ENCODE measurements around the gene ZNF438. TPM values are rescaled to one million over a fixed set of nuclear protein-coding genes. Genes with fewer than 3 reads are reported as not detected.

Gene ZNF438
- total RNA-seq, 2 experiments from 2014 or later: 2.7 to 3.1 TPM

GRCh38 chr10:31018356-31018750 is 13.3 kb downstream of the ZNF438 start:
- ChIA-PET CTCF (no interaction called here), POLR2A (no interaction called here)

- POLR2A ChIA-PET: no interaction called here
- CTCF ChIA-PET: no interaction called here
Measured at GRCh38 chr10:31017534-31018355, 13.9 kb downstream of the ZNF438 start.

- POLR2A ChIA-PET: no interaction called here
- CTCF ChIA-PET: no interaction called here
Measured at GRCh38 chr10:31014161-31014875, 17.3 kb downstream of the ZNF438 start.

GRCh38 chr10:31013331-31013730 is 18.3 kb downstream of the ZNF438 start:
- ChIA-PET CTCF (no interaction called here), POLR2A (no interaction called here)

GRCh38 chr10:31011665-31012022 is 20.0 kb downstream of the ZNF438 start:
- POLR2A ChIA-PET: no interaction called here

GRCh38 chr10:31011017-31011664 is 20.5 kb downstream of the ZNF438 start:
- CTCF ChIA-PET: interaction anchor here (1.0 kb wide), 1 partner anchor 12 kb away, joined by 3 read pairs; no protein-coding TSS in a partner anchor
- POLR2A ChIA-PET: no interaction called here

More at GRCh38 chr10:31011665-31012022, 20.0 kb downstream of the ZNF438 start:
- CTCF ChIA-PET: no interaction called here

- ChIA-PET CTCF (interaction anchor here (0.7 to 1.0 kb wide), 2 partner anchors 11 to 48 kb away, joined by 3 to 4 read pairs; no protein-coding TSS in a partner anchor), POLR2A (no interaction called here)
Measured at GRCh38 chr10:31010062-31010461, 21.6 kb downstream of the ZNF438 start.

GRCh38 chr10:31005895-31006294 is 25.8 kb downstream of the ZNF438 start:
- POLR2A ChIA-PET: interaction anchor here (1.1 kb wide), 1 partner anchor 26 kb away, joined by 3 read pairs; the partner anchor contains the start of gene ZNF438

GRCh38 chr10:31004611-31005193 is 27.0 kb downstream of the ZNF438 start:
- CTCF ChIA-PET: no interaction called here
- POLR2A ChIA-PET: no interaction called here

More at GRCh38 chr10:31005895-31006294, 25.8 kb downstream of the ZNF438 start:
- CTCF ChIA-PET: interaction anchor here (0.6 kb wide), 1 partner anchor 13 kb away, joined by 3 read pairs; no protein-coding TSS in a partner anchor

GRCh38 chr10:31001740-31002139 is 29.9 kb downstream of the ZNF438 start:
- ChIA-PET POLR2A (no interaction called here), CTCF (no interaction called here)

GRCh38 chr10:31000867-31001266 is 30.8 kb downstream of the ZNF438 start:
- CTCF ChIA-PET: interaction anchor here (0.6 kb wide), 1 partner anchor 32 kb away, joined by 3 read pairs; no protein-coding TSS in a partner anchor
- POLR2A ChIA-PET: no interaction called here

GRCh38 chr10:31000071-31000782 is 31.4 kb downstream of the ZNF438 start:
- CTCF ChIA-PET: interaction anchor here (1.3 kb wide), 1 partner anchor 10 kb away, joined by 3 read pairs; no protein-coding TSS in a partner anchor
- POLR2A ChIA-PET: no interaction called here

GRCh38 chr10:30999070-30999712 is 32.5 kb downstream of the ZNF438 start:
- CTCF ChIA-PET: interaction anchor here (0.6 to 1.3 kb wide), 3 partner anchors 11 to 377 kb away, joined by 3 to 4 read pairs (median 3); no protein-coding TSS in a partner anchor
- POLR2A ChIA-PET: interaction anchor here (0.7 to 1.3 kb wide), 2 partner anchors 8 to 33 kb away, joined by 5 read pairs; partner anchors contain the start of gene ZNF438

- ChIA-PET CTCF (interaction anchor here (1.3 kb wide), 1 partner anchor 28 kb away, joined by 4 read pairs; no protein-coding TSS in a partner anchor), POLR2A (interaction anchor here (0.7 kb wide), 1 partner anchor 12 kb away, joined by 5 read pairs; no protein-coding TSS in a partner anchor)
Measured at GRCh38 chr10:30997536-30998235, 34.0 kb downstream of the ZNF438 start.

- ChIA-PET CTCF (no interaction called here), POLR2A (no interaction called here)
Measured at GRCh38 chr10:30996481-30997005, 35.1 kb downstream of the ZNF438 start.

- ChIA-PET POLR2A (no interaction called here), CTCF (no interaction called here)
Measured at GRCh38 chr10:30995081-30995770, 36.4 kb downstream of the ZNF438 start.

GRCh38 chr10:30993155-30993554 is 38.5 kb downstream of the ZNF438 start:
- ChIA-PET POLR2A (no interaction called here), CTCF (no interaction called here)
